Caco-2 (cell line): ENCODE measurements around the gene RASGRF2. TPM values are rescaled to one million over a fixed set of nuclear protein-coding genes. Genes with fewer than 3 reads are reported as not detected.

ENCODE experiments used
- BruUV-seq: library from RNA; stranded (reverse); fragments of 400-500 nt; replicated peaks from 2 replicates; lab custom pipeline; 2021; lab: Mats Ljungman, UMichigan
- CTCF ChIA-PET: fragments of 300-600 bp; sonication (Branson Sonifier 250); formaldehyde crosslinking; loops from one replicate; lab custom pipeline; 2022; ENCODE audit warnings: antibody characterized with exemption; lab: Charles Lee
- POLR2A ChIA-PET: fragments of 300-600 bp; sonication (Branson Sonifier 250); formaldehyde crosslinking; loops from one replicate; lab custom pipeline; 2022; ENCODE audit warnings: antibody characterized with exemption; lab: Charles Lee
- DNase-seq, 2 experiments: peaks; one replicate each; pipeline versions ENCODE4 v3.0.0 to v3.0.0-alpha.2; 2020 to 2022
- H3K27me3 ChIP-seq: replicated peaks from 2 replicates; pipeline ENCODE4 v1.6.0; 2011; ENCODE audit warnings: low read length; ENCODE audit not compliant: control insufficient read depth, insufficient read depth
- H3K36me3 ChIP-seq: 2 replicates; pipeline ENCODE4 v1.5.1; 2011; ENCODE audit warnings: low read length; ENCODE audit not compliant: control insufficient read depth, insufficient read depth
- H3K4me1 ChIP-seq: fragments of 250-450 bp; sonication (Bioruptor Pico); 2 replicates; pipeline ENCODE4 v1.5.1; 2020; ENCODE audit warnings: mild to moderate bottlenecking
- H3K4me3 ChIP-seq: 2 replicates; pipeline ENCODE4 v1.5.1; 2011; ENCODE audit warnings: low read depth, mild to moderate bottlenecking, control low read depth, low read length
- H3K9me3 ChIP-seq: fragments of 250-450 bp; sonication (Bioruptor Pico); 2 replicates; pipeline ENCODE4 v1.5.1; 2020; ENCODE audit warnings: mild to moderate bottlenecking, moderate library complexity
- H3K27ac Mint-ChIP-seq: one replicate; pipeline ENCODE4 v1.8.0; 2022; ENCODE audit warnings: mixed read lengths; ENCODE audit not compliant: unreplicated experiment
- H3K27me3 Mint-ChIP-seq: one replicate; pipeline ENCODE4 v1.8.0; 2022; ENCODE audit warnings: mixed read lengths; ENCODE audit not compliant: insufficient read depth, unreplicated experiment
- H3K36me3 Mint-ChIP-seq: one replicate; pipeline ENCODE4 v1.8.0; 2022; ENCODE audit warnings: mild to moderate bottlenecking, mixed read lengths; ENCODE audit not compliant: insufficient read depth, unreplicated experiment
- H3K4me1 Mint-ChIP-seq: one replicate; pipeline ENCODE4 v1.8.0; 2022; ENCODE audit warnings: low read depth, mixed read lengths; ENCODE audit not compliant: unreplicated experiment
- H3K4me3 Mint-ChIP-seq: one replicate; pipeline ENCODE4 v1.8.0; 2022; ENCODE audit warnings: mild to moderate bottlenecking, moderate library complexity, mixed read lengths; ENCODE audit not compliant: unreplicated experiment
- H3K9me3 Mint-ChIP-seq: one replicate; pipeline ENCODE4 v1.8.0; 2022; ENCODE audit warnings: mixed read lengths; ENCODE audit not compliant: unreplicated experiment
- CTCF ChIP-seq, 2 experiments: fragments of 200-600 bp in 1 of 2; IDR thresholded peaks; 1 replicate in 1 of 2; 2 replicates in 1 of 2; pipeline versions ENCODE4 v1.5.1 to v1.8.0; 2011 to 2022; ENCODE audit warnings: antibody characterized with exemption in 1 of 2, control low read depth in 1 of 2, inconsistent platforms in 1 of 2, low read depth in 1 of 2, low read length in 1 of 2, mild to moderate bottlenecking in 1 of 2, moderate library complexity in 1 of 2; ENCODE audit not compliant: insufficient read depth in 1 of 2, severe bottlenecking in 1 of 2, unreplicated experiment in 1 of 2
- intact Hi-C: fragments of 100-400 bp; cut with micrococcal nuclease; formaldehyde crosslinking; loops from one replicate; pipeline ENCODE4 v1.10.0; 2022; ENCODE audit not compliant: unreplicated experiment
- total RNA-seq: library from RNA; stranded (reverse); gene quantifications from 2 replicates; pipeline ENCODE4 v1.2.3, GENCODE V29; 2022

RASGRF2 gene
- total RNA-seq, 1 experiment from 2014 or later, result 23.1 TPM

GRCh38 chr5:80915716-80916115 lies 44.4 kb upstream of the RASGRF2 start:
- Histone ChIP-seq H3K4me3 (no peak overlapping the region), H3K27me3 (no peaks in the 10 kb centered on the region), H3K9me3 (no peaks in the 10 kb centered on the region), H3K36me3 (no peaks in the 10 kb centered on the region), H3K4me1 (no peaks in the 10 kb centered on the region; the same call in 1 of the 2 replicates)
- CTCF ChIA-PET, result no interaction called here
- Mint-ChIP-seq H3K27ac (no peak overlapping the region), H3K4me1 (no peaks in the 10 kb centered on the region), H3K36me3 (peaks cover 4% of the 10 kb centered on the region), H3K27me3 (no peaks in the 10 kb centered on the region), H3K4me3 (no peak overlapping the region), H3K9me3 (no peaks in the 10 kb centered on the region)
- BruUV-seq, result no TSS peak
- TF ChIP-seq CTCF (IDR thresholded peaks at IDR 0.05; ENCODE audit: insufficient read depth in 1 of 2, low read depth in 1 of 2, low read length in 1 of 2, severe bottlenecking in 1 of 2, unreplicated experiment in 1 of 2), result no peak
- intact Hi-C loops, result no loop called here
- POLR2A ChIA-PET, result no interaction called here
- DNase-seq, result no peak

- H3K4me1 Mint-ChIP-seq, result no peaks in the 10 kb centered on the region
- H3K27ac Mint-ChIP-seq, result no peak overlapping the region
- no peaks in the 10 kb centered on the region; the same call in 1 of the 2 replicates for H3K4me1 ChIP-seq
- CTCF ChIA-PET, result no interaction called here
- no TSS peak for BruUV-seq
- H3K9me3 Mint-ChIP-seq, result no peaks in the 10 kb centered on the region
- DNase-seq, result no peak
- no peaks in the 10 kb centered on the region for H3K36me3 ChIP-seq
- no peaks in the 10 kb centered on the region for H3K9me3 ChIP-seq
- no peak overlapping the region for H3K4me3 Mint-ChIP-seq
- H3K27me3 ChIP-seq, result no peaks in the 10 kb centered on the region
- H3K27me3 Mint-ChIP-seq, result no peaks in the 10 kb centered on the region
- H3K4me3 ChIP-seq, result no peak overlapping the region
- POLR2A ChIA-PET, result no interaction called here
- peaks cover 8% of the 10 kb centered on the region for H3K36me3 Mint-ChIP-seq
- no peak for TF ChIP-seq CTCF (IDR thresholded peaks at IDR 0.05; ENCODE audit: insufficient read depth in 1 of 2, low read depth in 1 of 2, low read length in 1 of 2, severe bottlenecking in 1 of 2, unreplicated experiment in 1 of 2)
- intact Hi-C loops, result no loop called here
These were observed 43.5 kb upstream of the RASGRF2 start for GRCh38 chr5:80916676-80917075.

GRCh38 chr5:80917631-80918030 lies 42.5 kb upstream of the RASGRF2 start:
- Histone ChIP-seq H3K36me3 (no peaks in the 10 kb centered on the region), H3K4me1 (no peaks in the 10 kb centered on the region; the same call in 1 of the 2 replicates), H3K4me3 (no peak overlapping the region), H3K9me3 (no peaks in the 10 kb centered on the region), H3K27me3 (no peaks in the 10 kb centered on the region)
- TF ChIP-seq CTCF (IDR thresholded peaks at IDR 0.05; ENCODE audit: insufficient read depth in 1 of 2, low read depth in 1 of 2, low read length in 1 of 2, severe bottlenecking in 1 of 2, unreplicated experiment in 1 of 2), result no peak
- no peaks in the 10 kb centered on the region for H3K4me1 Mint-ChIP-seq
- POLR2A ChIA-PET, result no interaction called here
- no peak for DNase-seq
- H3K36me3 Mint-ChIP-seq, result peaks cover 8% of the 10 kb centered on the region
- H3K27me3 Mint-ChIP-seq, result no peaks in the 10 kb centered on the region
- no peaks in the 10 kb centered on the region for H3K9me3 Mint-ChIP-seq
- no peak overlapping the region for H3K27ac Mint-ChIP-seq
- intact Hi-C loops, result no loop called here
- H3K4me3 Mint-ChIP-seq, result no peak overlapping the region
- no TSS peak for BruUV-seq
- CTCF ChIA-PET, result interaction anchor here (0.5 kb wide), 1 partner anchor 244 kb away, joined by 3 read pairs; no protein-coding TSS in a partner anchor
